Measurements from ENCODE around the gene DMRT3. TPM values are rescaled to one million over a fixed set of nuclear protein-coding genes. Genes with fewer than 3 reads are reported as not detected.
A peak's percentile ranks its signal among the peaks of the same experiment; 100 is the strongest.

The DMRT3 gene, protein sequence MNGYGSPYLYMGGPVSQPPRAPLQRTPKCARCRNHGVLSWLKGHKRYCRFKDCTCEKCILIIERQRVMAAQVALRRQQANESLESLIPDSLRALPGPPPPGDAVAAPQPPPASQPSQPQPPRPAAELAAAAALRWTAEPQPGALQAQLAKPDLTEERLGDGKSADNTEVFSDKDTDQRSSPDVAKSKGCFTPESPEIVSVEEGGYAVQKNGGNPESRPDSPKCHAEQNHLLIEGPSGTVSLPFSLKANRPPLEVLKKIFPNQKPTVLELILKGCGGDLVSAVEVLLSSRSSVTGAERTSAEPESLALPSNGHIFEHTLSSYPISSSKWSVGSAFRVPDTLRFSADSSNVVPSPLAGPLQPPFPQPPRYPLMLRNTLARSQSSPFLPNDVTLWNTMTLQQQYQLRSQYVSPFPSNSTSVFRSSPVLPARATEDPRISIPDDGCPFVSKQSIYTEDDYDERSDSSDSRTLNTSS
- not detected for polyA plus RNA-seq

GRCh38 chr9:976258-976942 is at the start of gene DMRT3:
Gene DMRT3 (plus strand): TSS chr9:976655. CDS start chr9:977002, 347 bp downstream.
- H3K27me3 Mint-ChIP-seq (ENCODE audit: low read depth in 3 of 3) = peaks cover 30 to 46% (median 41%) of the 10 kb centered on the region in 3 donors
- peaks cover 0 to 3% (median 0%) of the 10 kb centered on the region in 6 donors for H3K9me3 Mint-ChIP-seq
- no peak within 1 kb of the TSS for H3K27ac Mint-ChIP-seq
- H3K4me3 Mint-ChIP-seq = peak within 1 kb of the TSS in 1 of 5 donors; percentile 33
- peaks cover 0 to 7% of the 10 kb centered on the region in 2 donors for H3K4me1 Mint-ChIP-seq
- H3K36me3 Mint-ChIP-seq = no peaks in the 10 kb centered on the region
- DNase-seq = no peak

- no peak for DNase-seq
- H3K27me3 Mint-ChIP-seq (ENCODE audit: low read depth in 3 of 3) = peaks cover 4 to 9% (median 5%) of the 10 kb centered on the region in 3 donors
- no peak overlapping the region for H3K4me3 Mint-ChIP-seq
- H3K36me3 Mint-ChIP-seq = no peaks in the 10 kb centered on the region
- no peaks in the 10 kb centered on the region for H3K4me1 Mint-ChIP-seq
- no peak overlapping the region for H3K27ac Mint-ChIP-seq
- peaks cover 0 to 1% (median 0%) of the 10 kb centered on the region in 6 donors for H3K9me3 Mint-ChIP-seq
These were observed 49.5 kb upstream of the DMRT3 start for GRCh38 chr9:926976-927375.

GRCh38 chr9:928363-929042 is 48.0 kb upstream of the DMRT3 start:
- H3K4me1 Mint-ChIP-seq = no peaks in the 10 kb centered on the region
- H3K27ac Mint-ChIP-seq = no peak overlapping the region
- no peaks in the 10 kb centered on the region for H3K36me3 Mint-ChIP-seq
- H3K9me3 Mint-ChIP-seq = peaks cover 0 to 1% (median 0%) of the 10 kb centered on the region in 6 donors
- DNase-seq = no peak
- peaks cover 2 to 9% (median 4%) of the 10 kb centered on the region in 3 donors for H3K27me3 Mint-ChIP-seq (ENCODE audit: low read depth in 3 of 3)
- H3K4me3 Mint-ChIP-seq = no peak overlapping the region

DNA sequence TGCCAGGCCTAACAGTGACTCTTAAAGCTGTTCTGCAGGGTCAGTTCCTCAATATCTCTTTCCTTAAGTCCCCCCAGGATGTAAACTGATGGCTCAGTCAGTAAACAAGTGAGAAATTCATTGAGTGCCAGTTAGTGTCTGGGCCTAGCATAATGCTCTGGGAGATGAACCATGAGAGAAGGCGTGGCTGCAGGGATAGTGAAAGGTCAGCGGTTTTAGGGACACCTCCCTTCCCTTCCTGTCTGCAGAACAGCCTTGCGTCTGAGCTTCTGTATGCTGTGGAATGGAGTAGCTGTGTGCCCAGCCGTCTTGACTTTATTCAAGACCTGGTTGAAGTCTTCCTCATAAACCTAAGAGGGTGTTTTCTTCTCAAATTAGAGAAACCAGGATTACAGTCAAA is 46.7 kb upstream of the DMRT3 start:
- H3K27me3 Mint-ChIP-seq (ENCODE audit: low read depth in 3 of 3) = peaks cover 0 to 11% (median 4%) of the 10 kb centered on the region in 3 donors
- H3K27ac Mint-ChIP-seq = no peak overlapping the region
- H3K36me3 Mint-ChIP-seq = no peaks in the 10 kb centered on the region
- H3K4me3 Mint-ChIP-seq = no peak overlapping the region
- no peak for DNase-seq
- no peaks in the 10 kb centered on the region for H3K4me1 Mint-ChIP-seq
- peaks cover 0 to 1% (median 0%) of the 10 kb centered on the region in 6 donors for H3K9me3 Mint-ChIP-seq

DNA sequence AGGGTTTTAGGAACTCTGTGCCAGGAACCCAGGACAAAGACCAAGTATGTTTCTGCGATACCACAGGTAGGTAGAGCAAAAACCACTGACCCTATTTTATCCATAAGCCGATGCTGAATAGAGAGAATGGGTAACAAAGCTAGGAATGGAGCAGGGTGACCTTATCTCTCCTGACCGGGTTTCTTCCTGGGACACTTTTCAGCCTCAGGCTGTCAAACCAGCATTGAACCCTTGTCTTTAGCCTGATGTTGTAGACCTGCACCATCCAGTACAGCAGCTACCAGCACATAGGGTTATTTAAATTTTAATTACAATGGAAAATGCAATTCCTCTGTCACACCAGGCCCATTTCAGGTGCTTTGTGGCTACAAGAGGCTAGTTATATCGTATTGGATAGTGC is 43.1 kb upstream of the DMRT3 start:
- Mint-ChIP-seq H3K4me1 (no peaks in the 10 kb centered on the region), H3K9me3 (peaks cover 0 to 2% (median 0%) of the 10 kb centered on the region in 6 donors), H3K4me3 (no peak overlapping the region), H3K27me3 (ENCODE audit: low read depth in 3 of 3) (peaks cover 3 to 13% (median 8%) of the 10 kb centered on the region in 3 donors), H3K36me3 (peaks cover 0 to 4% (median 0%) of the 10 kb centered on the region in 3 donors), H3K27ac (no peak overlapping the region)
- no peak for DNase-seq

- peaks cover 7 to 13% (median 8%) of the 10 kb centered on the region in 3 donors for H3K27me3 Mint-ChIP-seq (ENCODE audit: low read depth in 3 of 3)
- H3K4me1 Mint-ChIP-seq = no peaks in the 10 kb centered on the region
- H3K4me3 Mint-ChIP-seq = no peak overlapping the region
These were observed 41.0 kb upstream of the DMRT3 start for GRCh38 chr9:935348-935965.

GRCh38 chr9:942805-943580 is 33.5 kb upstream of the DMRT3 start:
- H3K27me3 Mint-ChIP-seq (ENCODE audit: low read depth in 3 of 3) = peaks cover 1 to 16% (median 7%) of the 10 kb centered on the region in 3 donors
- H3K4me1 Mint-ChIP-seq = no peaks in the 10 kb centered on the region
- H3K4me3 Mint-ChIP-seq = no peak overlapping the region
- no peak for DNase-seq
- H3K36me3 Mint-ChIP-seq = peaks cover 0 to 6% (median 0%) of the 10 kb centered on the region in 3 donors
- H3K9me3 Mint-ChIP-seq = peaks cover 0 to 12% (median 2%) of the 10 kb centered on the region in 6 donors
- H3K27ac Mint-ChIP-seq = no peak overlapping the region

More at GRCh38 chr9:935348-935965, 41.0 kb upstream of the DMRT3 start:
- peaks cover 0 to 9% (median 0%) of the 10 kb centered on the region in 3 donors for H3K36me3 Mint-ChIP-seq
- H3K27ac Mint-ChIP-seq = no peak overlapping the region
- DNase-seq = no peak
- peaks cover 0 to 12% (median 3%) of the 10 kb centered on the region in 6 donors for H3K9me3 Mint-ChIP-seq

- H3K9me3 Mint-ChIP-seq = no peaks in the 10 kb centered on the region
- no peak overlapping the region for H3K4me3 Mint-ChIP-seq
- DNase-seq = no peak
- no peaks in the 10 kb centered on the region for H3K4me1 Mint-ChIP-seq
- no peak overlapping the region for H3K27ac Mint-ChIP-seq
- H3K27me3 Mint-ChIP-seq (ENCODE audit: low read depth in 3 of 3) = peaks cover 4 to 20% (median 4%) of the 10 kb centered on the region in 3 donors
- H3K36me3 Mint-ChIP-seq = no peaks in the 10 kb centered on the region
These were observed 28.5 kb upstream of the DMRT3 start for GRCh38 chr9:947985-948384.

DNA sequence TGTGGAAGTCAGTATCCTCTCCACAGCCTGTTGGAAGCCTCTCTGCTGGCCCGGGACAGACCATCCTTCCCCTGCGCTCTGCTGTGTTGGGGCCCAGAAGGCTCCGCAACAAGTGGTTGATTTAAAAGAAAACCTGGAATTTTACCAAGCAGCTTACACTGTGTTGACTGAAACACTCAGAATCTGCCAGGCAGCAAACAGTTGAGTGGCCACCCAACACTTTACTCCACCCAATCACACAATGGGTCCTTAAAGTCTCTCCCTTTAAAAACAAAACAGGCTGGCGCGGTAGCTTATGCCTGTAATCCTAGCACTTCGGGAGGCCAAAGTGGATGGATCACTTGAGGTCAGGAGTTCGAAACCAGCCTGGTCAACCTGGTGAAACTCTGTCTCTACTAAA is 28.0 kb upstream of the DMRT3 start:
- no peak overlapping the region for H3K4me3 Mint-ChIP-seq
- no peak for DNase-seq
- H3K27ac Mint-ChIP-seq = no peak overlapping the region
- no peaks in the 10 kb centered on the region for H3K9me3 Mint-ChIP-seq
- no peaks in the 10 kb centered on the region for H3K4me1 Mint-ChIP-seq
- H3K27me3 Mint-ChIP-seq (ENCODE audit: low read depth in 3 of 3) = peaks cover 4 to 16% (median 4%) of the 10 kb centered on the region in 3 donors
- no peaks in the 10 kb centered on the region for H3K36me3 Mint-ChIP-seq

- peaks cover 4 to 11% (median 4%) of the 10 kb centered on the region in 3 donors for H3K27me3 Mint-ChIP-seq (ENCODE audit: low read depth in 3 of 3)
- no peak overlapping the region for H3K4me3 Mint-ChIP-seq
- H3K4me1 Mint-ChIP-seq = no peaks in the 10 kb centered on the region
- no peak for DNase-seq
- H3K36me3 Mint-ChIP-seq = no peaks in the 10 kb centered on the region
- H3K9me3 Mint-ChIP-seq = no peaks in the 10 kb centered on the region
- H3K27ac Mint-ChIP-seq = no peak overlapping the region
These were observed 26.3 kb upstream of the DMRT3 start for GRCh38 chr9:950139-950538.

DNA sequence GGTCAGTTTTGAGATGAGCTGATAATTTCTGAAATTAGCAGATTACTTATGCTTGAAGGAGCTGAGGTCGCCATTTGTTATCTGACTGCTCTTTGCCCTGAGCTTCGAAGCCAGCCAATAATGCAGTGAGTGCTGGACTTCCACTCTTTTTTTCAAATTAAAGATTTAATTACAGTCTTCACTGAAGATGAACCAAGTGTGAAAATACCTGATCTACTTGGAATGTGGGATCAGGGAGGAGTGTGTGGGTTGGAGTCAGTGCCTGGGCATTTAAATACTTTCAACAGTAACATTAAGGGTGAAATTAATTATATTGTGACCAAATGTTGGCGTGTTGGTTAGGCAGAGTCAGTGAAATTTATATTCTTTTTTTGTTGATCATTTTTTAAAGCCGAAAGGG is 23.9 kb upstream of the DMRT3 start:
- no peaks in the 10 kb centered on the region for H3K9me3 Mint-ChIP-seq
- no peak overlapping the region for H3K4me3 Mint-ChIP-seq
- H3K4me1 Mint-ChIP-seq = no peaks in the 10 kb centered on the region
- H3K27ac Mint-ChIP-seq = no peak overlapping the region
- no peak for DNase-seq
- no peaks in the 10 kb centered on the region for H3K36me3 Mint-ChIP-seq
- peaks cover 4 to 7% (median 4%) of the 10 kb centered on the region in 3 donors for H3K27me3 Mint-ChIP-seq (ENCODE audit: low read depth in 3 of 3)

DNA sequence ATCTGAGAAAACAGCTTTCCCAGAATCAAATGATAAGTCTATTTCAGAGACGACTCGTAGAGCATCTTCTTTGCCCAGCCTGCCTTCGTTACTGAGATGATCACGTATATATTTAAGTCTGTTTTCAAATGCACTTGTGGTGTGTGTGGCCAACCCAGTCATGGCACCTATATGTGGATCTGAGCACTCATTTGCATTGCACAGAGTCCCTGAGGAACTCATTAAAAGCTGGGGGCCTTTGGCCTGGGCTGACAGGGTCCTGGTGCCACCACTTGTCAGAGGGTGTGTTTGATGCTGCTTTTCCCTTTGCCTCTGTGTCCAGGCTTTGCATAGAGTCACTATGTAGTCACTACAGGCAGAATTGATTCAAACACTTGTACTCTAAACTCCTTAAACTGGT is 17.4 kb upstream of the DMRT3 start:
- H3K27me3 Mint-ChIP-seq (ENCODE audit: low read depth in 3 of 3) = peaks cover 7 to 20% (median 10%) of the 10 kb centered on the region in 3 donors
- no peaks in the 10 kb centered on the region for H3K36me3 Mint-ChIP-seq
- H3K4me3 Mint-ChIP-seq = no peak overlapping the region
- H3K4me1 Mint-ChIP-seq = no peaks in the 10 kb centered on the region
- no peaks in the 10 kb centered on the region for H3K9me3 Mint-ChIP-seq
- no peak for DNase-seq
- no peak overlapping the region for H3K27ac Mint-ChIP-seq

GRCh38 chr9:959914-960313 is 16.5 kb upstream of the DMRT3 start:
- no peaks in the 10 kb centered on the region for H3K36me3 Mint-ChIP-seq
- no peak overlapping the region for H3K4me3 Mint-ChIP-seq
- H3K9me3 Mint-ChIP-seq = no peaks in the 10 kb centered on the region
- no peak overlapping the region for H3K27ac Mint-ChIP-seq
- no peak for DNase-seq
- H3K27me3 Mint-ChIP-seq (ENCODE audit: low read depth in 3 of 3) = peaks cover 11 to 26% (median 13%) of the 10 kb centered on the region in 3 donors
- H3K4me1 Mint-ChIP-seq = no peaks in the 10 kb centered on the region

Data from immature natural killer cell (primary cell).